OCI-LY1 (cell line): ENCODE data around the gene ITPA.

ENCODE experiments used
- H2AFZ ChIP-seq: fragments of 200-600 bp; sonication (generic), shearing (Covaris generic); 2 replicates; pipeline ENCODE4 v1.6.0; 2014; ENCODE audit warnings: antibody characterized with exemption, mild to moderate bottlenecking, low read length
- H3F3A ChIP-seq: fragments of 200-600 bp; sonication (generic), shearing (Covaris generic); 2 replicates; pipeline ENCODE4 v1.6.0; 2014; ENCODE audit warnings: mild to moderate bottlenecking, antibody characterized with exemption, low read length, moderate library complexity; ENCODE audit not compliant: insufficient read depth
- H3K27ac ChIP-seq: fragments of 200-600 bp; sonication (generic); 2 replicates; pipeline ENCODE4 v1.5.1; 2014; ENCODE audit warnings: low read length, mixed run types, mild to moderate bottlenecking, low read depth; ENCODE audit not compliant: poor library complexity, severe bottlenecking
- H3K27me3 ChIP-seq: fragments of 200-600 bp; sonication (generic); 2 replicates; pipeline ENCODE4 v1.6.0; 2014; ENCODE audit warnings: antibody characterized with exemption, mild to moderate bottlenecking, low read length, moderate library complexity; ENCODE audit not compliant: insufficient read depth
- H3K36me3 ChIP-seq: fragments of 200-600 bp; sonication (generic); 2 replicates; pipeline ENCODE4 v1.6.1; 2014; ENCODE audit warnings: mild to moderate bottlenecking, antibody characterized with exemption, low read length, moderate library complexity, mixed read lengths; ENCODE audit not compliant: insufficient read depth
- H3K4me1 ChIP-seq: fragments of 200-600 bp; sonication (generic); 2 replicates; pipeline ENCODE4 v1.5.1; 2014; ENCODE audit warnings: mild to moderate bottlenecking, low read length, moderate library complexity; ENCODE audit not compliant: insufficient read depth, severe bottlenecking
- H3K4me2 ChIP-seq: fragments of 200-600 bp; sonication (generic), shearing (Covaris generic); 2 replicates; pipeline ENCODE4 v1.6.1; 2014; ENCODE audit warnings: low read length
- H3K4me3 ChIP-seq: fragments of 200-600 bp; sonication (generic); 2 replicates; pipeline ENCODE4 v1.5.1; 2014; ENCODE audit warnings: low read length, low read depth, mild to moderate bottlenecking, mixed read lengths; ENCODE audit not compliant: poor library complexity, severe bottlenecking
- H3K79me2 ChIP-seq: fragments of 200-600 bp; shearing (Covaris generic); 2 replicates; pipeline ENCODE4 v1.6.1; 2016; ENCODE audit warnings: mixed run types, low read length, mixed read lengths; ENCODE audit not compliant: insufficient read depth
- H3K9ac ChIP-seq: fragments of 200-600 bp; sonication (generic), shearing (Covaris generic); 2 replicates; pipeline ENCODE4 v1.6.1; 2014; ENCODE audit warnings: mild to moderate bottlenecking, low read length, mixed read lengths
- H3K9me2 ChIP-seq: fragments of 200-600 bp; sonication (generic), shearing (Covaris generic); 2 replicates; pipeline ENCODE4 v1.6.1; 2014; ENCODE audit warnings: low read depth, mild to moderate bottlenecking, low read length, mixed read lengths
- H3K9me3 ChIP-seq: fragments of 200-600 bp; shearing (Covaris generic); 2 replicates; pipeline ENCODE4 v1.6.1; 2014; ENCODE audit warnings: low read length, mixed read lengths
- H4K20me1 ChIP-seq: fragments of 200-600 bp; sonication (generic), shearing (Covaris generic); 2 replicates; pipeline ENCODE4 v1.6.0; 2016; ENCODE audit warnings: mild to moderate bottlenecking, low read length; ENCODE audit not compliant: insufficient read depth
- CTCF ChIP-seq: fragments of 200-600 bp; sonication (generic), shearing (Covaris generic); IDR thresholded peaks from 2 replicates; pipeline ENCODE4 v1.5.1; 2017; ENCODE audit warnings: mild to moderate bottlenecking, antibody characterized with exemption, low read length, moderate library complexity, mixed read lengths
- EZH2 ChIP-seq: fragments of 200-600 bp; sonication (generic), shearing (Covaris generic); IDR thresholded peaks from 2 replicates; pipeline ENCODE4 v1.8.0; 2017; ENCODE audit warnings: borderline replicate concordance, mixed run types, mild to moderate bottlenecking, antibody characterized with exemption, low read length, moderate library complexity, mixed read lengths

Gene ITPA

GRCh38 chr20:3209257-3209945, at the start of gene ITPA:
Gene ITPA, plus strand, starts transcription at chr20:3209498. Its CDS starts 54 bp downstream, at chr20:3209552.
- peak within 1 kb of the TSS; percentile 87 for H3K9ac ChIP-seq
- no peaks in the 10 kb centered on the region for H3F3A ChIP-seq
- peaks cover 18% of the 10 kb centered on the region for H3K36me3 ChIP-seq
- H3K4me1 ChIP-seq, result peaks cover 21% of the 10 kb centered on the region
- peaks cover 10% of the 10 kb centered on the region; the same call in 1 of the 2 replicates for H3K79me2 ChIP-seq
- no peak for TF ChIP-seq CTCF
- TF ChIP-seq EZH2, result no peak
- peak within 1 kb of the TSS; percentile 63 for H3K27ac ChIP-seq
- H3K27me3 ChIP-seq, result no peaks in the 10 kb centered on the region
- no peaks in the 10 kb centered on the region for H4K20me1 ChIP-seq
- peak within 1 kb of the TSS; percentile 97 for H3K4me2 ChIP-seq
- no peaks in the 10 kb centered on the region for H3K9me2 ChIP-seq
- peak within 1 kb of the TSS; percentile 77 for H3K4me3 ChIP-seq
- no peaks in the 10 kb centered on the region for H3K9me3 ChIP-seq
- H2AFZ ChIP-seq, result no peak within 1 kb of the TSS; the same call in 1 of the 2 replicates

GRCh38 chr20:3160418-3160817, 48.9 kb upstream of the ITPA start:
- Histone ChIP-seq H3K4me1 (peaks cover 42% of the 10 kb centered on the region), H3K27ac (no peak overlapping the region), H3K36me3 (no peaks in the 10 kb centered on the region), H3K9me3 (no peaks in the 10 kb centered on the region), H2AFZ (no peak overlapping the region), H3F3A (no peaks in the 10 kb centered on the region), H3K4me2 (peak overlapping the region; percentile 95), H4K20me1 (no peaks in the 10 kb centered on the region), H3K9ac (peak overlapping the region; percentile 83), H3K4me3 (peak overlapping the region; percentile 92), H3K9me2 (no peaks in the 10 kb centered on the region), H3K79me2 (peaks cover 25% of the 10 kb centered on the region), H3K27me3 (no peaks in the 10 kb centered on the region)
- TF ChIP-seq EZH2 (no peak), CTCF (no peak)

GRCh38 chr20:3161316-3162079, 47.8 kb upstream of the ITPA start:
- Histone ChIP-seq H3K79me2 (peaks cover 23% of the 10 kb centered on the region), H3K9me3 (no peaks in the 10 kb centered on the region), H3K9ac (no peak overlapping the region), H3F3A (no peaks in the 10 kb centered on the region), H3K4me3 (no peak overlapping the region), H3K27ac (no peak overlapping the region), H3K9me2 (no peaks in the 10 kb centered on the region), H3K36me3 (no peaks in the 10 kb centered on the region), H3K27me3 (no peaks in the 10 kb centered on the region), H3K4me1 (peaks cover 31% of the 10 kb centered on the region), H4K20me1 (no peaks in the 10 kb centered on the region), H3K4me2 (no peak overlapping the region), H2AFZ (no peak overlapping the region)
- TF ChIP-seq CTCF (no peak), EZH2 (no peak)
